Ovary (tissue), 9 donors: Measurements from ENCODE around the gene SOAT2. TPM values are rescaled to one million over a fixed set of nuclear protein-coding genes. Genes with fewer than 3 reads are reported as not detected.
"Not testable (repeated sequence)": the region's sequence is repeated elsewhere in the genome, so short reads cannot be mapped to it uniquely, and the experiment has no call there.

Experiments
- DNase-seq, 5 donors: peaks; one replicate each; pipeline ENCODE4 v3.0.0-alpha.2; 2019 to 2020
- H3K27ac ChIP-seq, 2 donors: fragments of 200-600 bp; one replicate each; pipeline versions ENCODE4 v1.5.1 to v1.8.0; 2019 to 2022
- H3K27me3 ChIP-seq: fragments of 200-600 bp; one replicate; pipeline ENCODE4 v1.8.0; 2022
- H3K36me3 ChIP-seq: fragments of 200-600 bp; sonication (generic); one replicate; pipeline ENCODE4 v1.5.1; 2019
- H3K4me1 ChIP-seq: one replicate; pipeline ENCODE4 v1.8.1; 2013; ENCODE audit warnings: mild to moderate bottlenecking, moderate library complexity; ENCODE audit not compliant: insufficient read depth
- H3K4me3 ChIP-seq: fragments of 200-600 bp; sonication (generic); one replicate; pipeline ENCODE4 v1.5.1; 2017
- H3K9me3 ChIP-seq, 2 donors: fragments of 200-600 bp in 1 of 2; sonication (generic) in 1 of 2; one replicate each; pipeline versions ENCODE4 v1.5.1 to v1.8.1; 2013 to 2019; ENCODE audit warnings: mild to moderate bottlenecking in 1 of 2, moderate library complexity in 1 of 2
- CTCF ChIP-seq, 3 donors: fragments of 450-650 bp in 2 of 3; fragments of 200-600 bp in 1 of 3; IDR thresholded peaks; one replicate each; pipeline versions ENCODE4 v1.5.1 to v1.8.0; 2016 to 2022; ENCODE audit warnings: antibody characterized with exemption in 3 of 3, mild to moderate bottlenecking in 1 of 3
- EP300 ChIP-seq: sonication (generic); formaldehyde crosslinking; IDR thresholded peaks from one replicate; pipeline ENCODE4 v1.6.1; 2017; ENCODE audit warnings: antibody characterized with exemption
- POLR2A ChIP-seq: fragments of 450-650 bp; IDR thresholded peaks from one replicate; pipeline ENCODE4 v1.6.1; 2017; ENCODE audit warnings: antibody characterized with exemption, mild to moderate bottlenecking, moderate library complexity
- WGBS, 3 donors: extraction: QIAGEN DNeasy Blood & Tissue Kit in 1 of 3; methylation state at CpG; one replicate each; pipeline versions ENCODE4 v1.1.5 to v1.1.7; 2013 to 2017; 5-methylcytosine and 5-hydroxymethylcytosine counted together
- intact Hi-C, 4 donors: fragments of 100-400 bp; cut with DNase I; formaldehyde crosslinking; loops; one replicate each; pipeline versions ENCODE4 v1.11.0 to v1.15.1; 2022 to 2023
- polyA plus RNA-seq, 2 donors: library from polyadenylated mRNA; stranded (reverse); fragments of 200-250 nt in 1 of 2; fragments of 350-450 nt in 1 of 2; fragmentation: Illumina TruSeq in 1 of 2; extraction: RNeasy Lipid Tissue Mini Kit (QIAGEN cat#74804) in 1 of 2; gene quantifications; one replicate each; pipeline ENCODE4 v1.2.3, GENCODE V29; 2013 to 2014
- total RNA-seq, 7 donors: library from RNA; depleted of rRNA in 2 of 7; stranded (reverse); fragments of >200 nt in 2 of 7; fragmentation: NEBNext Ultra II Directional in 3 of 7; extraction: Animal tissue kit (Norgen Biotek cat#: 25700) in 3 of 7; gene quantifications; one replicate each; pipeline versions ENCODE4 v1.1.0 to v1.2.4, GENCODE V29; 2016 to 2023
- donor health status: DM: no; HTN: no; CAD: no; lungs with moderate emphysema.
- donor health status: DM: no; HTN: no; CAD: no.
- donor health status: Bipolar disorder and iron deficiency.
- donor health status: DM: yes; HTN: yes; CAD: no.
- donor health status: DM: no; HTN: no; CAD: no.
- donor health status: DM: yes; HTN: yes; CAD: no.

SOAT2 gene
- total and polyA plus RNA-seq, 9 donors: 0.07 to 0.72 (median 0.28) TPM; not detected in 4

- 70 to 78% (median 75%) methylated on average over 6 of the region's 6 CpGs for WGBS, 3 donors
- no peak overlapping the region for H3K4me3 ChIP-seq
- peaks cover 8% of the 10 kb centered on the region for H3K4me1 ChIP-seq
- no peak overlapping the region for H3K27ac ChIP-seq
- no peaks in the 10 kb centered on the region for H3K9me3 ChIP-seq
- no peaks in the 10 kb centered on the region for H3K27me3 ChIP-seq
- DNase-seq: peak in 1 of 5 donors; percentile 7
- TF ChIP-seq EP300 (no peak), POLR2A (no peak), CTCF (IDR thresholded peaks at IDR 0.05) (no peak)
- no peaks in the 10 kb centered on the region for H3K36me3 ChIP-seq
- intact Hi-C loops: no loop called here
These were observed 11.5 kb upstream of the SOAT2 start for GRCh38 chr12:53091756-53092155.

DNA sequence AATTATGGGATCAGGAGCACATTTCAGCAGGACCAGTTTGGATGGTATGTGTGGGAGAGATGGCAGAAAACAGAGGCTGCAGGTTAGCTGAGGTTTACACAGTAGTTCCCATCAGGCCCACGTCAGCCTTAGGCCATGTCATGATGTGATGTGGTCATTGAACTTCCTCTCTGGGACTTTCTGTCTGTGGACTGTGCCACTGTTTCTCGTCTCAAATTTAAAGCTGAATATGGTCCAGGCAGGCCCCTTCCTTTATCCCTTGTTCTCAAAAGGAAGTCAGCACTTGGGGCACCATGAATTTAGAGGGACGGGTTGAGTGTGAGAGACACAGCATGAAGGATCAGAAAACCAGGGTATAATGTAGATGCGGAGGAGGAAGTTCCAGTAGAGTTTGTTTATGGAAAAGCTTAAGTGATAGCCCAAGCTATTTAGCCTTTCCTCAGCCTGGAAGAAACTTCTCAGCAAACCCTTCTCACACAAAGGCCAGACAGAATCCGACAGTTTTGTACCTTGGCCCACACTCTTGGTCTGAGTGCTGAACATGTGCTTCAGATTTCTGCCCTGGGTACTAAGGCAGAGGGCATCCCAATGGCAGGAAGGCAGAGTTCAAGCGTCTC is 9.4 kb upstream of the SOAT2 start:
- Histone ChIP-seq H3K4me3 (no peak overlapping the region), H3K36me3 (no peaks in the 10 kb centered on the region), H3K27ac (peak overlapping the region; percentile 30 to 54), H3K4me1 (peaks cover 10% of the 10 kb centered on the region), H3K9me3 (no peaks in the 10 kb centered on the region), H3K27me3 (no peaks in the 10 kb centered on the region)
- peak in 2 of 5 donors; percentile 7 to 12 for DNase-seq
- 36 to 51% (median 37%) methylated on average over 6 of the region's 6 CpGs for WGBS, 3 donors
- intact Hi-C loops: no loop called here
- TF ChIP-seq POLR2A (no peak), EP300 (no peak), CTCF (IDR thresholded peaks at IDR 0.05) (no peak)

GRCh38 chr12:53094394-53094787 is 8.9 kb upstream of the SOAT2 start:
- peak in 2 of 5 donors; percentile 19 to 29 for DNase-seq
- H3K27me3 ChIP-seq: no peaks in the 10 kb centered on the region
- intact Hi-C loops: no loop called here
- H3K27ac ChIP-seq: peak overlapping the region; percentile 30 to 54
- no peaks in the 10 kb centered on the region for H3K9me3 ChIP-seq
- no peak for TF ChIP-seq POLR2A
- no peak for TF ChIP-seq CTCF (IDR thresholded peaks at IDR 0.05)
- TF ChIP-seq EP300: no peak
- H3K4me1 ChIP-seq: peaks cover 14% of the 10 kb centered on the region
- no peak overlapping the region for H3K4me3 ChIP-seq
- WGBS, 3 donors: 48 to 56% (median 49%) methylated on average over 6 of the region's 6 CpGs
- no peaks in the 10 kb centered on the region for H3K36me3 ChIP-seq

GRCh38 chr12:53094796-53095595 is 8.3 kb upstream of the SOAT2 start:
- H3K9me3 ChIP-seq, intact Hi-C loops, H3K36me3 ChIP-seq, H3K27me3 ChIP-seq, H3K4me3 ChIP-seq: not testable (repeated sequence)
- WGBS, 3 donors: 85 to 93% (median 86%) methylated on average over 5 of the region's 5 CpGs
- DNase-seq: peak in 2 of 5 donors; percentile 13 to 20
- Histone ChIP-seq H3K4me1 (peaks cover 14% of the 10 kb centered on the region), H3K27ac (peak overlapping the region in 1 of 2 donors; percentile 54)

DNA sequence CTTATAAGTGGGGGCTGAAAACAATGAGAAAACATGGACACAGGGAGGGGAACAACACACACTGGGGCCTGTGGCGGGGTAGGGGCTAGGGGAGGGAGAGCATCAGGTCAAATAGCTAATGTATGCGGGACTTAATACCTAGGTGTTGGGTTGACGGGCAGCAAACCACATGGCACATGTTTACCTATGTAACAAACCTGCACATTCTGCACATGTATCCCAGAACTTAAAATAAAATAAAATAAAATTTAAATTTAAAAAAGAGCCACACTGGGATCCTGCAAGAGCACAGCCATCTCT is 7.7 kb upstream of the SOAT2 start:
- 95 to 98% (median 96%) methylated on average over 3 of the region's 3 CpGs for WGBS, 3 donors
- peak in 2 of 5 donors; percentile 20 for DNase-seq
- Histone ChIP-seq H3K27ac (peak overlapping the region in 1 of 2 donors; percentile 75), H3K4me1 (peaks cover 14% of the 10 kb centered on the region)
- H3K36me3 ChIP-seq, intact Hi-C loops, H3K9me3 ChIP-seq, H3K27me3 ChIP-seq, H3K4me3 ChIP-seq: not testable (repeated sequence)
